CD4-positive, alpha-beta T cell treated with Interleukin-2 at 100 ng/mL for 4 hours (primary cell): ENCODE data around the gene CNPPD1.

ENCODE experiments used
- DNase-seq: peaks from one replicate; pipeline ENCODE4 v3.0.0-alpha.2; 2020; ENCODE audit warnings: low spot score

The CNPPD1 gene

DNA sequence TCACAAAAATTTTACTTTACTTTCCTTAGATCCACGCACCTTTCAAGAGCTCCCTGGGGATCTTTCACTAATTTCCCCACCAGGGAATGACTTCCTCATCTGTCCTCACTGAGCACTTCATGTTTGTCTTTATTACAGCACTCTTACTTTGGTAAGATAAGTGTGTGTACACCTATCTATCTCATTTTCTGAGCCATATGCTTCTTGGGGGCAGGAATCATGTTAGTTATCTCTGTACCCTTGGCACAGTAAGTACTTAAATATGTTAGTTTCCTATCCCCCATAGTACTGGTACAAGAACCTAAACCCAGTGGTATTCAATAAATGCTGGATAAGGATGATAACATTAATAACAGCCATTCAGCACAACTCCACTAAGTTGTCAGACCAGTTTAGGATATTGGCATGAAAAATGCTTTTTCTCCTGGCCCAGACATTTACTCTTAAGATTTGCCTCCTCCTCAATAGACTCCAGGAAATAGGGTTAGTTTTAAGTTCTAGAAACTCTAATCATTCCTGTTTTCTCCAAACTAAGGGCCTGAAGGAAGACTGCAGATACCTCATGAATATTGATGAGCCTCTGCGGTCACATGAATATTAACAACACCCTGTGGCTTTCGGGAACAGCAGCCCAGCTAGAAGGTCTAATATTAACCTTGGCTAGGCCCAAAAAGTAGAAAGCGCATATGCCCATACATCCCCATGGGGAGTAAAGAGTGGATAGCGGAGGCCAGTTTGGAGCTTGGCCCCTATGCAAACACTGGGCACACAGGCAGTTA lies 54.3 kb downstream of the CNPPD1 start:
- DNase-seq, result no peak
